Measurements from ENCODE around the gene ADSS1. TPM values are rescaled to one million over a fixed set of nuclear protein-coding genes. Genes with fewer than 3 reads are reported as not detected.

The ADSS1 gene
- total RNA-seq, 1 experiment from 2014 or later = 9.9 TPM

DNA sequence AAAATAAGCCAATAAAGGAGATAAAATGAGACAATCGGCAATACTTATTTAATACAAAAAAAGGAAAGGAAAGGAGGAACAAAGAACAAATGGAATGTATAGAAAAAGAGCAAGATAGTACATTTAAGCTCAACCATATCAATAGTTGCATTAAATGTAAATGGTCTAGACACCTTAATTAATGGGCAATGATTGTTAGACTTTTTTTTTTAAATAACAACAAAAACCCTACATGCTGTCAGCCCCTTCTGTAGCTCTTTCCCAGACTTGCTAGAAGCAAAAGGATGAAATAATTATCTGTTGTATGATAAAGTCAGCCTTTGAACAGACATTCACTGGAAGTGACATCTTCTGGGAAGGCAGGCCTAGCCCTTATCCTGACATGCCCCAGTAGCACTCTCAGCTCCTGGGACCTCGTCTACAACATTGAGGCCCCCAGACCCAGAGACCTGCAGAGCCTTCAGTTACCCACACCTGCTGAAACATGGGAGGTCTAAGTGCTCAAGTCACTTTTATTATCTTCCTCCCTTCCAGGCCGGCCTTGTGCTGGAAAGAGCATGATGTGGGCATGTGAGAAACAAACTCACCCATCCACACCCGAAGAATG, 42.3 kb downstream of the ADSS1 start:
- no peak for TF ChIP-seq EZH2phosphoT487 (IDR thresholded peaks at IDR 0.05; ENCODE audit: borderline replicate concordance)
- Histone ChIP-seq H3K79me2 (ENCODE audit: insufficient read depth, low read length) (no peaks in the 10 kb centered on the region), H3K9me2 (ENCODE audit: insufficient read depth) (no peaks in the 10 kb centered on the region), H4K20me1 (ENCODE audit: insufficient read depth) (no peaks in the 10 kb centered on the region), H3K4me1 (ENCODE audit: control insufficient read depth in 1 of 2, insufficient read depth in 2 of 2, low read length in 2 of 2) (peaks cover 3 to 9% of the 10 kb centered on the region in 2 experiments; a peak in 3 of 4 replicates), H3K9me3 (ENCODE audit: control insufficient read depth in 1 of 2, insufficient read depth in 1 of 2, low read depth in 1 of 2, low read length in 2 of 2) (peaks cover 0 to 4% of the 10 kb centered on the region in 2 experiments; a peak in 2 of 4 replicates), H2AFZ (ENCODE audit: low read depth, low read length, poor library complexity, severe bottlenecking) (no peak overlapping the region), H3K36me3 (ENCODE audit: control insufficient read depth in 1 of 2, insufficient read depth in 2 of 2, low read length in 2 of 2) (peaks cover 0 to 11% of the 10 kb centered on the region in 2 experiments; a peak in 3 of 4 replicates), H3K4me3 (replicated peaks in 1 of 2; ENCODE audit: low read depth in 1 of 2, low read length in 2 of 2) (no peak overlapping the region), H3K9ac (ENCODE audit: low read length) (no peak overlapping the region), H3K27me3 (ENCODE audit: insufficient read depth, low read length) (no peaks in the 10 kb centered on the region), H3K4me2 (ENCODE audit: low read length) (no peak overlapping the region), H3K27ac (ENCODE audit: low read depth, low read length) (no peak overlapping the region)
- BruUV-seq (replicated peaks) = no TSS peak
- intact Hi-C loops (cut with micrococcal nuclease) = no loop called here
- ChIA-PET CTCF (interaction anchor here (0.8 to 1.6 kb wide), 2 partner anchors 13 to 60 kb away, joined by 3 to 6 read pairs; partner anchors contain the start of gene SIVA1), RAD21 (ENCODE audit: low non-redundant PET in 1 of 2, low total read pairs in 2 of 2, uncharacterized antibody in 2 of 2, unreplicated experiment in 2 of 2) (interaction anchor here in 1 of 2 experiments (0.6 kb wide), 1 partner anchor 61 kb away, joined by 4 read pairs; no protein-coding TSS in a partner anchor), POLR2A (interaction anchor here (1.1 kb wide), 1 partner anchor 13 kb away, joined by 3 read pairs; the partner anchor contains the start of gene SIVA1)
- DNase-seq (ENCODE audit: low read depth, low spot score) = no peak
- ATAC-seq = no peak

DNA sequence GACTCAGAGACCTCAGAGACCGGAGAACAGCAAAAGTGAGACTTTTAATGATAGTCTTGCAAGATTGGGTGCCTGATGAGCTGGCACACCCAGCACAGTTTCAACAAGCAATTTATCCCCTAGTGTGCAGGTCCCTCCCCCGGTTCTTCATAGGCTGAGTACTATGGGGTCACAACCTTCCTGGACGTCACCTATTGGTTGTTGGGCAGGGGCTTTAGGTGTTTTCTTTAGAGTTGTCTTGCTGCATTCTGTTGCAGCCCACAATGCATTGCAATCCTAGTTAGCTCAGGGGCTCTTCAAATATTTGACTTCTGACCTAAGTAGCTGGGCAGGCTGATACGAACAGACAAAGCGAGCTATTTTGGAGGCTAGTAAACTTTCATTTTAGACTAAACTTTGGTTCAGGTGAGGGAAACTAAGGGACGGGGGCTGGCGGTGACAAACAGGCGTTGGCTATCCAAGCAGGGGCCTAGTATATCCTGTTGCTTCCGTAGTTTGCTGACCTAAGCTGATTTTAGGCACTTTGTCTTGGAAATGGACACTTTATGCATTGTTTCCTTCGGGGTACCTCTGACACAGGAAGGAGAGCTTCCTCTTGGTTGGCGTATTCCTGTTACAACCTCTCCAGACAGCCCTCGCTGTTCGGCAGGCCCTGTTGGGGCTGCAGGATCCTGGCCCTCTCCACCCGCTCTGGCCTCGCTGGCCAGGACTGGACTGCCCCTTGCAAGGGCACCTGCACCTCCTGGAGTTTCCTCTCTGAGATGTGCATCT, 43.0 kb downstream of the ADSS1 start:
- Histone ChIP-seq H3K4me2 (ENCODE audit: low read length) (no peak overlapping the region), H3K4me1 (ENCODE audit: control insufficient read depth in 1 of 2, insufficient read depth in 2 of 2, low read length in 2 of 2) (peaks cover 3 to 9% of the 10 kb centered on the region in 2 experiments; a peak in 3 of 4 replicates), H2AFZ (ENCODE audit: low read depth, low read length, poor library complexity, severe bottlenecking) (no peak overlapping the region), H3K36me3 (ENCODE audit: control insufficient read depth in 1 of 2, insufficient read depth in 2 of 2, low read length in 2 of 2) (peaks cover 0 to 18% of the 10 kb centered on the region in 2 experiments; a peak in 3 of 4 replicates), H3K9me2 (ENCODE audit: insufficient read depth) (no peaks in the 10 kb centered on the region), H3K9me3 (ENCODE audit: control insufficient read depth in 1 of 2, insufficient read depth in 1 of 2, low read depth in 1 of 2, low read length in 2 of 2) (peaks cover 0 to 11% of the 10 kb centered on the region in 2 experiments; a peak in 2 of 4 replicates), H3K4me3 (replicated peaks in 1 of 2; ENCODE audit: low read depth in 1 of 2, low read length in 2 of 2) (no peak overlapping the region), H3K79me2 (ENCODE audit: insufficient read depth, low read length) (no peaks in the 10 kb centered on the region), H3K27ac (ENCODE audit: low read depth, low read length) (no peak overlapping the region), H4K20me1 (ENCODE audit: insufficient read depth) (no peaks in the 10 kb centered on the region), H3K9ac (ENCODE audit: low read length) (no peak overlapping the region), H3K27me3 (ENCODE audit: insufficient read depth, low read length) (no peaks in the 10 kb centered on the region)
- ChIA-PET RAD21 (ENCODE audit: low non-redundant PET in 1 of 2, low total read pairs in 2 of 2, uncharacterized antibody in 2 of 2, unreplicated experiment in 2 of 2) (interaction anchor here in 1 of 2 experiments (0.6 kb wide), 1 partner anchor 270 kb away, joined by 5 read pairs; no protein-coding TSS in a partner anchor), CTCF (interaction anchor here (0.8 to 1.6 kb wide), 2 partner anchors 14 to 60 kb away, joined by 3 to 6 read pairs; partner anchors contain the start of gene SIVA1), POLR2A (interaction anchor here (1.1 kb wide), 1 partner anchor 14 kb away, joined by 3 read pairs; the partner anchor contains the start of gene SIVA1)
- intact Hi-C loops (cut with micrococcal nuclease) = no loop called here
- BruUV-seq (replicated peaks) = no TSS peak
- TF ChIP-seq, protein P1, sequence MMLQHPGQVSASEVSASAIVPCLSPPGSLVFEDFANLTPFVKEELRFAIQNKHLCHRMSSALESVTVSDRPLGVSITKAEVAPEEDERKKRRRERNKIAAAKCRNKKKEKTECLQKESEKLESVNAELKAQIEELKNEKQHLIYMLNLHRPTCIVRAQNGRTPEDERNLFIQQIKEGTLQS (IDR thresholded peaks at IDR 0.05) = no peak
- no peak for TF ChIP-seq ZNF274 (IDR thresholded peaks at IDR 0.05; ENCODE audit: low read depth, low read length)
- no peak for TF ChIP-seq POLR2A (IDR thresholded peaks at IDR 0.05; ENCODE audit: borderline replicate concordance, extremely low read depth, insufficient read depth, insufficient read length)
- no peak for TF ChIP-seq SRF (IDR thresholded peaks at IDR 0.05; ENCODE audit: low read depth)
- no peak for TF ChIP-seq RAD21 (IDR thresholded peaks at IDR 0.05; ENCODE audit: low read depth)
- no peak for TF ChIP-seq JUND (IDR thresholded peaks at IDR 0.05)
- TF ChIP-seq ZFX (IDR thresholded peaks at IDR 0.05) = no peak
- TF ChIP-seq, protein P2, sequence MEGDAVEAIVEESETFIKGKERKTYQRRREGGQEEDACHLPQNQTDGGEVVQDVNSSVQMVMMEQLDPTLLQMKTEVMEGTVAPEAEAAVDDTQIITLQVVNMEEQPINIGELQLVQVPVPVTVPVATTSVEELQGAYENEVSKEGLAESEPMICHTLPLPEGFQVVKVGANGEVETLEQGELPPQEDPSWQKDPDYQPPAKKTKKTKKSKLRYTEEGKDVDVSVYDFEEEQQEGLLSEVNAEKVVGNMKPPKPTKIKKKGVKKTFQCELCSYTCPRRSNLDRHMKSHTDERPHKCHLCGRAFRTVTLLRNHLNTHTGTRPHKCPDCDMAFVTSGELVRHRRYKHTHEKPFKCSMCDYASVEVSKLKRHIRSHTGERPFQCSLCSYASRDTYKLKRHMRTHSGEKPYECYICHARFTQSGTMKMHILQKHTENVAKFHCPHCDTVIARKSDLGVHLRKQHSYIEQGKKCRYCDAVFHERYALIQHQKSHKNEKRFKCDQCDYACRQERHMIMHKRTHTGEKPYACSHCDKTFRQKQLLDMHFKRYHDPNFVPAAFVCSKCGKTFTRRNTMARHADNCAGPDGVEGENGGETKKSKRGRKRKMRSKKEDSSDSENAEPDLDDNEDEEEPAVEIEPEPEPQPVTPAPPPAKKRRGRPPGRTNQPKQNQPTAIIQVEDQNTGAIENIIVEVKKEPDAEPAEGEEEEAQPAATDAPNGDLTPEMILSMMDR (IDR thresholded peaks at IDR 0.05 in 2 of 3, conservative IDR thresholded peaks at IDR 0.05 in 1 of 3; ENCODE audit: borderline replicate concordance in 1 of 3, insufficient read depth in 1 of 3, low read depth in 2 of 3, low read length in 2 of 3) = no peak
- TF ChIP-seq POLR2AphosphoS5 (IDR thresholded peaks at IDR 0.05; ENCODE audit: low read depth, low read length) = no peak
- no peak for ATAC-seq
- DNase-seq (ENCODE audit: low read depth, low spot score) = no peak
